H9 (cell line): ENCODE data around the gene CFAP97D1. TPM values are rescaled to one million over a fixed set of nuclear protein-coding genes. Genes with fewer than 3 reads are reported as not detected.

Source experiments
- DNase-seq: peaks from one replicate; pipeline ENCODE4 v3.0.0-alpha.2; 2017
- H2AFZ ChIP-seq: one replicate; pipeline ENCODE4 v1.6.1; 2013; ENCODE audit warnings: mild to moderate bottlenecking, low read length, control low read depth, moderate library complexity
- H2AK5ac ChIP-seq: 2 replicates; pipeline ENCODE4 v1.6.1; 2013; ENCODE audit warnings: low read length, control low read depth, mixed read lengths; ENCODE audit not compliant: insufficient read length
- H2BK120ac ChIP-seq: one replicate; pipeline ENCODE4 v1.6.1; 2013; ENCODE audit warnings: low read depth, mild to moderate bottlenecking, low read length, control low read depth, inconsistent platforms; ENCODE audit not compliant: poor library complexity, severe bottlenecking
- H2BK12ac ChIP-seq: 2 replicates; pipeline ENCODE4 v1.6.1; 2013; ENCODE audit warnings: low read length, control low read depth, mixed read lengths, low read depth; ENCODE audit not compliant: insufficient read length
- H2BK15ac ChIP-seq: 2 replicates; pipeline ENCODE4 v1.6.1; 2013; ENCODE audit warnings: low read depth, low read length, control low read depth
- H2BK20ac ChIP-seq: one replicate; pipeline ENCODE4 v1.6.1; 2013; ENCODE audit warnings: low read depth, mild to moderate bottlenecking, low read length, control low read depth, inconsistent platforms; ENCODE audit not compliant: poor library complexity, severe bottlenecking
- H2BK5ac ChIP-seq: 2 replicates; pipeline ENCODE4 v1.6.1; 2013; ENCODE audit warnings: low read length, control low read depth, mixed read lengths; ENCODE audit not compliant: insufficient read length
- H3K14ac ChIP-seq: 2 replicates; pipeline ENCODE4 v1.6.1; 2013; ENCODE audit warnings: low read length, control low read depth; ENCODE audit not compliant: insufficient read depth
- H3K18ac ChIP-seq: 2 replicates; pipeline ENCODE4 v1.6.1; 2013; ENCODE audit warnings: low read depth, mild to moderate bottlenecking, mixed read lengths, low read length, control low read depth; ENCODE audit not compliant: insufficient read length
- H3K23ac ChIP-seq: 2 replicates; pipeline ENCODE4 v1.6.1; 2013; ENCODE audit warnings: low read length, control low read depth, mixed read lengths, low read depth; ENCODE audit not compliant: insufficient read length
- H3K23me2 ChIP-seq: 2 replicates; pipeline ENCODE4 v1.6.1; 2013; ENCODE audit warnings: low read depth, mild to moderate bottlenecking, mixed read lengths, low read length, control low read depth; ENCODE audit not compliant: insufficient read length, poor library complexity, severe bottlenecking
- H3K27ac ChIP-seq: 2 replicates; pipeline ENCODE4 v1.5.1; 2013; ENCODE audit warnings: low read length, control low read depth, mixed read lengths, low read depth; ENCODE audit not compliant: insufficient read length
- H3K27me3 ChIP-seq: 2 replicates; pipeline ENCODE4 v1.6.1; 2013; ENCODE audit warnings: low read length, control low read depth, inconsistent platforms; ENCODE audit not compliant: insufficient read depth
- H3K4ac ChIP-seq: 2 replicates; pipeline ENCODE4 v1.6.1; 2013; ENCODE audit warnings: low read depth, mild to moderate bottlenecking, control low read depth, inconsistent platforms, low read length, moderate library complexity
- H3K4me1 ChIP-seq: 2 replicates; pipeline ENCODE4 v1.6.1; 2013; ENCODE audit warnings: low read length, control low read depth, inconsistent platforms; ENCODE audit not compliant: insufficient read depth
- H3K4me2 ChIP-seq: 2 replicates; pipeline ENCODE4 v1.6.1; 2013; ENCODE audit warnings: low read length, control low read depth, mixed read lengths; ENCODE audit not compliant: insufficient read length, insufficient read depth
- H3K56ac ChIP-seq: 2 replicates; pipeline ENCODE4 v1.6.1; 2013; ENCODE audit warnings: low read depth, mild to moderate bottlenecking, mixed read lengths, low read length, control low read depth; ENCODE audit not compliant: insufficient read length
- H3K79me1 ChIP-seq: 2 replicates; pipeline ENCODE4 v1.6.1; 2013; ENCODE audit warnings: low read depth, mild to moderate bottlenecking, moderate library complexity, low read length, control low read depth, inconsistent platforms; ENCODE audit not compliant: insufficient read depth, poor library complexity, severe bottlenecking
- H3K79me2 ChIP-seq: 2 replicates; pipeline ENCODE4 v1.6.1; 2013; ENCODE audit warnings: low read length, control low read depth, inconsistent platforms; ENCODE audit not compliant: insufficient read depth
- H3K9ac ChIP-seq: 2 replicates; pipeline ENCODE4 v1.6.1; 2013; ENCODE audit warnings: low read length, control low read depth, mixed read lengths; ENCODE audit not compliant: insufficient read length; ENCODE audit errors: extremely low read depth
- H3K9me3 ChIP-seq: one replicate; pipeline ENCODE4 v1.6.1; 2013; ENCODE audit warnings: low read depth, low read length, inconsistent platforms; ENCODE audit not compliant: control insufficient read depth
- H3T11ph ChIP-seq: one replicate; pipeline ENCODE4 v1.6.1; 2013; ENCODE audit warnings: mild to moderate bottlenecking, low read length, control low read depth, inconsistent platforms
- H4K20me1 ChIP-seq: one replicate; pipeline ENCODE4 v1.6.1; 2013; ENCODE audit not compliant: control insufficient read depth, insufficient read length, insufficient read depth
- H4K5ac ChIP-seq: 2 replicates; pipeline ENCODE4 v1.6.1; 2013; ENCODE audit warnings: low read depth, mild to moderate bottlenecking, mixed read lengths, low read length, control low read depth; ENCODE audit not compliant: insufficient read length
- H4K8ac ChIP-seq: replicated peaks from 2 replicates; pipeline ENCODE4 v1.6.1; 2013; ENCODE audit warnings: low read length, control low read depth, mixed read lengths, low read depth; ENCODE audit not compliant: insufficient read length
- H4K91ac ChIP-seq: 2 replicates; pipeline ENCODE4 v1.6.1; 2013; ENCODE audit warnings: low read depth, mild to moderate bottlenecking, moderate library complexity, mixed read lengths, low read length, control low read depth; ENCODE audit not compliant: insufficient read length
- H3K27ac Mint-ChIP-seq, 3 experiments: 2 replicates in 2 of 3; 3 replicates in 1 of 3; pipeline ENCODE4 v1.8.0; 2020 to 2021; ENCODE audit warnings: mixed read lengths in 3 of 3, mild to moderate bottlenecking in 1 of 3, moderate library complexity in 1 of 3
- H3K27me3 Mint-ChIP-seq: 2 replicates; pipeline ENCODE4 v1.8.0; 2021; ENCODE audit warnings: low read depth, mild to moderate bottlenecking, moderate library complexity, mixed read lengths
- H3K36me3 Mint-ChIP-seq, 3 experiments: 2 replicates in 2 of 3; 3 replicates in 1 of 3; pipeline ENCODE4 v1.8.0; 2020 to 2021; ENCODE audit warnings: low read depth in 3 of 3, mixed read lengths in 3 of 3; ENCODE audit not compliant: insufficient read depth in 1 of 3
- H3K4me1 Mint-ChIP-seq, 2 experiments: 2 replicates each; pipeline ENCODE4 v1.8.0; 2020; ENCODE audit warnings: mixed read lengths in 2 of 2
- H3K4me3 Mint-ChIP-seq, 2 experiments: 2 replicates in 1 of 2; 3 replicates in 1 of 2; pipeline ENCODE4 v1.8.0; 2020 to 2021; ENCODE audit warnings: mild to moderate bottlenecking in 2 of 2, mixed read lengths in 2 of 2, moderate library complexity in 1 of 2
- H3K9me3 Mint-ChIP-seq, 2 experiments: 2 replicates in 1 of 2; 3 replicates in 1 of 2; pipeline ENCODE4 v1.8.0; 2020; ENCODE audit warnings: mild to moderate bottlenecking in 2 of 2, mixed read lengths in 2 of 2, moderate library complexity in 1 of 2
- CTCF ChIP-seq: fragments of 200-600 bp; sonication (generic); conservative IDR thresholded peaks from 3 replicates; pipeline ENCODE4 v1.8.0; 2021; ENCODE audit warnings: antibody characterized with exemption, mild to moderate bottlenecking
- WGBS: extraction: QIAGEN DNeasy Blood & Tissue Kit; methylation state at CpG from one replicate; pipeline ENCODE4 v1.1.7; 2013; ENCODE audit warnings: missing lambda C conversion rate, low lambda C conversion rate, mixed read lengths; ENCODE audit not compliant: insufficient read length; ENCODE audit errors: extremely low coverage; 5-methylcytosine and 5-hydroxymethylcytosine counted together
- total RNA-seq: library from RNA; stranded (reverse); gene quantifications from 2 replicates; pipeline ENCODE4 v1.2.1, GENCODE V29; 2021

The CFAP97D1 gene
- total RNA-seq, 1 experiment from 2014 or later = not detected

GRCh38 chr17:43757171-43757660 is 23.0 kb upstream of the CFAP97D1 start:
- peaks cover 6% of the 10 kb centered on the region for H3K23me2 ChIP-seq
- no peaks in the 10 kb centered on the region for H3K79me1 ChIP-seq
- no peak overlapping the region for H3K14ac ChIP-seq
- no peaks in the 10 kb centered on the region for H3K4me1 ChIP-seq
- no peak overlapping the region for H3T11ph ChIP-seq
- H3K4me2 ChIP-seq = no peak overlapping the region
- no peaks in the 10 kb centered on the region for H4K20me1 ChIP-seq
- H3K36me3 Mint-ChIP-seq = no peaks in the 10 kb centered on the region
- H3K27ac ChIP-seq = no peak overlapping the region
- no peak overlapping the region for H3K4ac ChIP-seq
- H3K23ac ChIP-seq = no peak overlapping the region
- H4K91ac ChIP-seq = no peak overlapping the region
- H2AK5ac ChIP-seq = no peak overlapping the region
- peaks cover 28 to 32% of the 10 kb centered on the region in 2 experiments for H3K4me1 Mint-ChIP-seq
- no peaks in the 10 kb centered on the region for H3K9me3 ChIP-seq
- WGBS = no CpG with 5 or more reads among the region's 8 CpGs
- no peak overlapping the region for H4K5ac ChIP-seq
- no peak overlapping the region for H2BK20ac ChIP-seq
- H3K18ac ChIP-seq = no peak overlapping the region
- H3K27ac Mint-ChIP-seq = no peak overlapping the region
- H2BK5ac ChIP-seq = no peak overlapping the region
- no peak for TF ChIP-seq CTCF
- H3K4me3 Mint-ChIP-seq = no peak overlapping the region
- H2AFZ ChIP-seq = no peak overlapping the region
- no peak overlapping the region for H2BK120ac ChIP-seq
- H3K27me3 Mint-ChIP-seq = peaks cover 7% of the 10 kb centered on the region
- H3K9me3 Mint-ChIP-seq = no peaks in the 10 kb centered on the region
- no peak overlapping the region for H3K9ac ChIP-seq
- no peaks in the 10 kb centered on the region for H3K79me2 ChIP-seq
- H4K8ac ChIP-seq = no peak overlapping the region
- no peak overlapping the region for H3K56ac ChIP-seq
- no peak overlapping the region for H2BK15ac ChIP-seq
- no peak for DNase-seq
- peaks cover 4% of the 10 kb centered on the region; the same call in 1 of the 2 replicates for H3K27me3 ChIP-seq
- H2BK12ac ChIP-seq = no peak overlapping the region
